ENCODE data around the gene TBC1D2B. TPM values are rescaled to one million over a fixed set of nuclear protein-coding genes. Genes with fewer than 3 reads are reported as not detected.
A peak's percentile ranks its signal among the peaks of the same experiment; 100 is the strongest.

Gene TBC1D2B
- total and polyA plus RNA-seq, 8 donors = 9.3 to 61.7 (median 38.8) TPM

- H3K36me3 ChIP-seq = no peaks in the 10 kb centered on the region
- TF ChIP-seq CTCF (IDR thresholded peaks at IDR 0.05) (no peak), POLR2AphosphoS5 (IDR thresholded peaks at IDR 0.05) (no peak), EP300 (IDR thresholded peaks at IDR 0.05) (no peak), POLR2A (IDR thresholded peaks at IDR 0.05) (no peak)
- peak overlapping the region in 1 of 5 donors; percentile 62 for H3K27ac ChIP-seq
- intact Hi-C loops (cut with DNase I; ENCODE audit: low total_unique reads) = no loop called here
- peaks cover 0 to 36% (median 2%) of the 10 kb centered on the region in 4 donors for H3K4me1 ChIP-seq
- H3K4me3 ChIP-seq = no peak overlapping the region
- 83 to 93% (median 85%) methylated on average over 1 of the region's 1 CpG for WGBS, 5 donors
- H3K9me3 ChIP-seq = no peaks in the 10 kb centered on the region
- no peaks in the 10 kb centered on the region for H3K27me3 ChIP-seq
- no peak for DNase-seq
Observed at GRCh38 chr15:78102211-78102610, 24.7 kb upstream of the TBC1D2B start.

- Histone ChIP-seq H3K4me1 (peaks cover 0 to 36% (median 2%) of the 10 kb centered on the region in 4 donors), H3K27me3 (no peaks in the 10 kb centered on the region), H3K4me3 (no peak overlapping the region), H3K36me3 (no peaks in the 10 kb centered on the region), H3K27ac (no peak overlapping the region), H3K9me3 (no peaks in the 10 kb centered on the region)
- DNase-seq = no peak
- 91 to 97% (median 95%) methylated on average over 4 to 5 of the region's 5 CpGs for WGBS, 5 donors
- no peak for TF ChIP-seq POLR2AphosphoS5 (IDR thresholded peaks at IDR 0.05)
- no peak for TF ChIP-seq POLR2A (IDR thresholded peaks at IDR 0.05)
- no peak for TF ChIP-seq EP300 (IDR thresholded peaks at IDR 0.05)
- TF ChIP-seq CTCF (IDR thresholded peaks at IDR 0.05) = no peak
- intact Hi-C loops (cut with DNase I; ENCODE audit: low total_unique reads) = no loop called here
Observed at GRCh38 chr15:78101423-78102105, 24.1 kb upstream of the TBC1D2B start.

- Histone ChIP-seq H3K36me3 (no peaks in the 10 kb centered on the region), H3K27me3 (no peaks in the 10 kb centered on the region), H3K4me1 (peaks cover 0 to 33% (median 1%) of the 10 kb centered on the region in 4 donors), H3K27ac (no peak overlapping the region), H3K4me3 (no peak overlapping the region), H3K9me3 (no peaks in the 10 kb centered on the region)
- TF ChIP-seq EP300 (IDR thresholded peaks at IDR 0.05) (no peak), POLR2AphosphoS5 (IDR thresholded peaks at IDR 0.05) (no peak), CTCF (IDR thresholded peaks at IDR 0.05) (no peak), POLR2A (IDR thresholded peaks at IDR 0.05) (no peak)
- 70 to 94% (median 91%) methylated on average over 2 of the region's 2 CpGs for WGBS, 5 donors
- no peak for DNase-seq
- intact Hi-C loops (cut with DNase I; ENCODE audit: low total_unique reads) = no loop called here
Observed at GRCh38 chr15:78100886-78101285, 23.4 kb upstream of the TBC1D2B start.

GRCh38 chr15:78098131-78098755 lies 20.7 kb upstream of the TBC1D2B start:
- no peaks in the 10 kb centered on the region for H3K9me3 ChIP-seq
- DNase-seq = no peak
- H3K27me3 ChIP-seq = no peaks in the 10 kb centered on the region
- H3K36me3 ChIP-seq = no peaks in the 10 kb centered on the region
- TF ChIP-seq CTCF (IDR thresholded peaks at IDR 0.05) (no peak), POLR2AphosphoS5 (IDR thresholded peaks at IDR 0.05) (no peak), EP300 (IDR thresholded peaks at IDR 0.05) (no peak), POLR2A (IDR thresholded peaks at IDR 0.05) (no peak)
- WGBS, 5 donors = 88 to 96% (median 95%) methylated on average over 9 to 11 of the region's 11 CpGs
- no peak overlapping the region for H3K27ac ChIP-seq
- no peak overlapping the region for H3K4me3 ChIP-seq
- intact Hi-C loops (cut with DNase I; ENCODE audit: low total_unique reads) = no loop called here
- H3K4me1 ChIP-seq = peaks cover 3 to 12% (median 5%) of the 10 kb centered on the region in 4 donors

Measured in stomach (tissue), 9 donors.